MM.1S (cell line): ENCODE results near the gene LEP.

Source experiments
- DNase-seq: peaks from one replicate; pipeline ENCODE4 v3.0.0-alpha.2; 2015
- H2AFZ ChIP-seq: fragments of 300-600 bp; sonication (generic); 2 replicates; pipeline ENCODE4 v1.6.0; 2016; ENCODE audit warnings: antibody characterized with exemption, low read length
- H3F3A ChIP-seq: fragments of 300-600 bp; sonication (generic); 2 replicates; pipeline ENCODE4 v1.6.1; 2016; ENCODE audit warnings: mild to moderate bottlenecking, antibody characterized with exemption, low read length, moderate library complexity, mixed read lengths; ENCODE audit not compliant: insufficient read depth
- H3K27ac ChIP-seq: fragments of 300-600 bp; sonication (generic); 2 replicates; pipeline ENCODE4 v1.5.1; 2016; ENCODE audit warnings: mild to moderate bottlenecking, low read length
- H3K27me3 ChIP-seq: fragments of 300-600 bp; sonication (generic); replicated peaks from 2 replicates; pipeline ENCODE4 v1.6.0; 2016; ENCODE audit warnings: low read length; ENCODE audit not compliant: insufficient read depth
- H3K36me3 ChIP-seq: fragments of 300-600 bp; sonication (generic); replicated peaks from 2 replicates; pipeline ENCODE4 v1.6.1; 2016; ENCODE audit warnings: mild to moderate bottlenecking, low read length, mixed read lengths; ENCODE audit not compliant: insufficient read depth
- H3K4me1 ChIP-seq: fragments of 300-600 bp; sonication (generic); 2 replicates; pipeline ENCODE4 v1.6.1; 2016; ENCODE audit warnings: low read length, mixed read lengths
- H3K4me2 ChIP-seq: fragments of 300-600 bp; sonication (generic); 2 replicates; pipeline ENCODE4 v1.6.0; 2016; ENCODE audit warnings: low read depth, low read length
- H3K4me3 ChIP-seq: fragments of 300-600 bp; sonication (generic); 2 replicates; pipeline ENCODE4 v1.5.1; 2016; ENCODE audit warnings: low read length, mixed read lengths
- H3K79me2 ChIP-seq: fragments of 300-600 bp; sonication (generic); 2 replicates; pipeline ENCODE4 v1.6.1; 2016; ENCODE audit warnings: mixed run types, low read length, mixed read lengths
- H3K9ac ChIP-seq: fragments of 300-600 bp; sonication (generic); 2 replicates; pipeline ENCODE4 v1.6.1; 2016; ENCODE audit warnings: low read length, mixed read lengths
- H3K9me2 ChIP-seq: fragments of 300-600 bp; sonication (generic); replicated peaks from 2 replicates; pipeline ENCODE4 v1.6.1; 2016; ENCODE audit warnings: mild to moderate bottlenecking, low read length, mixed read lengths; ENCODE audit not compliant: insufficient read depth
- H3K9me3 ChIP-seq: fragments of 300-600 bp; sonication (generic); replicated peaks from 2 replicates; pipeline ENCODE4 v1.6.1; 2016; ENCODE audit warnings: mild to moderate bottlenecking, low read length, mixed read lengths; ENCODE audit not compliant: insufficient read depth
- H4K20me1 ChIP-seq: fragments of 300-600 bp; sonication (generic); 2 replicates; pipeline ENCODE4 v1.6.1; 2016; ENCODE audit warnings: mild to moderate bottlenecking, low read length, moderate library complexity, mixed read lengths; ENCODE audit not compliant: insufficient read depth
- EZH2 ChIP-seq: fragments of 300-600 bp; sonication (generic); optimal IDR thresholded peaks from 2 replicates; pipeline ENCODE3; 2017; ENCODE audit warnings: low read depth, mild to moderate bottlenecking, antibody characterized with exemption, low read length, mixed read lengths
- EZH2phosphoT487 ChIP-seq: fragments of 300-600 bp; sonication (generic); IDR thresholded peaks from 2 replicates; pipeline ENCODE4 v1.6.1; 2018; ENCODE audit warnings: antibody characterized with exemption, low read length
- TF ChIP-seq, protein P1 (sequence below): fragments of 300-600 bp; sonication (generic); IDR thresholded peaks from 2 replicates; pipeline ENCODE4 v1.5.1; 2016; ENCODE audit warnings: antibody characterized with exemption, low read length, mixed read lengths

LEP gene

GRCh38 chr7:128267595-128267924, 26.5 kb downstream of the LEP start:
- Histone ChIP-seq H3F3A (no peaks in the 10 kb centered on the region), H3K27ac (no peak overlapping the region), H2AFZ (no peak overlapping the region), H3K36me3 (no peaks in the 10 kb centered on the region), H3K9me2 (no peaks in the 10 kb centered on the region), H3K4me2 (no peak overlapping the region), H3K4me1 (no peaks in the 10 kb centered on the region), H3K27me3 (no peaks in the 10 kb centered on the region), H4K20me1 (no peaks in the 10 kb centered on the region), H3K79me2 (no peaks in the 10 kb centered on the region), H3K4me3 (no peak overlapping the region), H3K9ac (no peak overlapping the region), H3K9me3 (no peaks in the 10 kb centered on the region)
- TF ChIP-seq EZH2phosphoT487 (no peak), EZH2 (no peak)
- TF ChIP-seq, protein P1, sequence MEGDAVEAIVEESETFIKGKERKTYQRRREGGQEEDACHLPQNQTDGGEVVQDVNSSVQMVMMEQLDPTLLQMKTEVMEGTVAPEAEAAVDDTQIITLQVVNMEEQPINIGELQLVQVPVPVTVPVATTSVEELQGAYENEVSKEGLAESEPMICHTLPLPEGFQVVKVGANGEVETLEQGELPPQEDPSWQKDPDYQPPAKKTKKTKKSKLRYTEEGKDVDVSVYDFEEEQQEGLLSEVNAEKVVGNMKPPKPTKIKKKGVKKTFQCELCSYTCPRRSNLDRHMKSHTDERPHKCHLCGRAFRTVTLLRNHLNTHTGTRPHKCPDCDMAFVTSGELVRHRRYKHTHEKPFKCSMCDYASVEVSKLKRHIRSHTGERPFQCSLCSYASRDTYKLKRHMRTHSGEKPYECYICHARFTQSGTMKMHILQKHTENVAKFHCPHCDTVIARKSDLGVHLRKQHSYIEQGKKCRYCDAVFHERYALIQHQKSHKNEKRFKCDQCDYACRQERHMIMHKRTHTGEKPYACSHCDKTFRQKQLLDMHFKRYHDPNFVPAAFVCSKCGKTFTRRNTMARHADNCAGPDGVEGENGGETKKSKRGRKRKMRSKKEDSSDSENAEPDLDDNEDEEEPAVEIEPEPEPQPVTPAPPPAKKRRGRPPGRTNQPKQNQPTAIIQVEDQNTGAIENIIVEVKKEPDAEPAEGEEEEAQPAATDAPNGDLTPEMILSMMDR = no peak
- DNase-seq = no peak

- no peaks in the 10 kb centered on the region for H3K36me3 ChIP-seq
- no peak overlapping the region for H3K27ac ChIP-seq
- H3K4me3 ChIP-seq = no peak overlapping the region
- H3K9ac ChIP-seq = no peak overlapping the region
- H3K4me2 ChIP-seq = no peak overlapping the region
- DNase-seq = no peak
- H3K4me1 ChIP-seq = no peaks in the 10 kb centered on the region
- H3K9me2 ChIP-seq = no peaks in the 10 kb centered on the region
- H3K27me3 ChIP-seq = no peaks in the 10 kb centered on the region
- H4K20me1 ChIP-seq = no peaks in the 10 kb centered on the region
- no peak overlapping the region for H2AFZ ChIP-seq
- no peaks in the 10 kb centered on the region for H3K9me3 ChIP-seq
- H3K79me2 ChIP-seq = no peaks in the 10 kb centered on the region
- H3F3A ChIP-seq = no peaks in the 10 kb centered on the region
- TF ChIP-seq EZH2 (no peak), EZH2phosphoT487 (no peak)
- TF ChIP-seq, protein P1 = no peak
Measured at GRCh38 chr7:128268233-128268632, 27.2 kb downstream of the LEP start.

GRCh38 chr7:128270826-128271272, 29.8 kb downstream of the LEP start:
- Histone ChIP-seq H3K27me3 (no peaks in the 10 kb centered on the region), H3K9me3 (no peaks in the 10 kb centered on the region), H2AFZ (no peak overlapping the region), H3K9me2 (no peaks in the 10 kb centered on the region), H3K4me1 (no peaks in the 10 kb centered on the region), H3K4me3 (no peak overlapping the region), H3K4me2 (no peak overlapping the region), H3F3A (no peaks in the 10 kb centered on the region), H3K79me2 (no peaks in the 10 kb centered on the region), H3K9ac (no peak overlapping the region), H4K20me1 (no peaks in the 10 kb centered on the region), H3K27ac (no peak overlapping the region), H3K36me3 (no peaks in the 10 kb centered on the region)
- no peak for TF ChIP-seq EZH2phosphoT487
- TF ChIP-seq, protein P1 = no peak
- DNase-seq = no peak
